ENCODE results near the gene SPTLC2.
"Not testable (repeated sequence)": the region's sequence is repeated elsewhere in the genome, so short reads cannot be mapped to it uniquely, and the experiment has no call there.

Gene SPTLC2

GRCh38 chr14:77547512-77548180 is 68.8 kb downstream of the SPTLC2 start:
- H4K20me1 ChIP-seq (ENCODE audit: insufficient read depth, low read length): no peaks in the 10 kb centered on the region
- H2AFZ ChIP-seq (ENCODE audit: low read depth, low read length): no peak overlapping the region
- peaks cover 7% of the 10 kb centered on the region for H3K36me3 ChIP-seq (replicated peaks; ENCODE audit: low read depth, low read length)
- H3K27ac ChIP-seq (ENCODE audit: low read length): no peak overlapping the region
- 0 out of 2 replicates have a peak, but pooled peaks cover under 1% of the 10 kb centered on the region for H3K4me1 ChIP-seq (ENCODE audit: low read length)
- H3K9ac ChIP-seq (ENCODE audit: low read length): no peak overlapping the region
- no peaks in the 10 kb centered on the region for H3K79me2 ChIP-seq (ENCODE audit: low read length)
- no peaks in the 10 kb centered on the region for H3K27me3 ChIP-seq (ENCODE audit: low read depth, low read length)
- TF ChIP-seq EZH2phosphoT487 (IDR thresholded peaks at IDR 0.05; ENCODE audit: low read depth) (no peak), CTCF (IDR thresholded peaks at IDR 0.05; ENCODE audit: low read depth, low read length) (no peak)
- no peaks in the 10 kb centered on the region for H3K9me3 ChIP-seq (ENCODE audit: insufficient read depth, low read length)
- no peak overlapping the region for H3K4me2 ChIP-seq (ENCODE audit: low read length)
- no peak overlapping the region for H3K4me3 ChIP-seq (ENCODE audit: low read length)

GRCh38 chr14:77545171-77545570 is 71.3 kb downstream of the SPTLC2 start:
- H3K4me1 ChIP-seq (ENCODE audit: low read length): peaks cover 16% of the 10 kb centered on the region
- not testable (repeated sequence) for H3K36me3 ChIP-seq (replicated peaks; ENCODE audit: low read depth, low read length)

GRCh38 chr14:77544571-77544970 is 71.9 kb downstream of the SPTLC2 start:
- no peaks in the 10 kb centered on the region for H3K9me3 ChIP-seq (ENCODE audit: insufficient read depth, low read length)
- peaks cover 7% of the 10 kb centered on the region for H3K36me3 ChIP-seq (replicated peaks; ENCODE audit: low read depth, low read length)
- H3K4me3 ChIP-seq (ENCODE audit: low read length): no peak overlapping the region
- H3K27me3 ChIP-seq (ENCODE audit: low read depth, low read length): no peaks in the 10 kb centered on the region
- H3K27ac ChIP-seq (ENCODE audit: low read length): no peak overlapping the region
- no peak overlapping the region for H3K4me2 ChIP-seq (ENCODE audit: low read length)
- peaks cover 16% of the 10 kb centered on the region for H3K4me1 ChIP-seq (ENCODE audit: low read length)
- no peak overlapping the region for H3K9ac ChIP-seq (ENCODE audit: low read length)
- no peak overlapping the region for H2AFZ ChIP-seq (ENCODE audit: low read depth, low read length)
- H4K20me1 ChIP-seq (ENCODE audit: insufficient read depth, low read length): no peaks in the 10 kb centered on the region
- no peaks in the 10 kb centered on the region for H3K79me2 ChIP-seq (ENCODE audit: low read length)
- TF ChIP-seq CTCF (IDR thresholded peaks at IDR 0.05; ENCODE audit: low read depth, low read length) (no peak), EZH2phosphoT487 (IDR thresholded peaks at IDR 0.05; ENCODE audit: low read depth) (no peak)

More at GRCh38 chr14:77545171-77545570, 71.3 kb downstream of the SPTLC2 start:
- not testable (repeated sequence) for H3K9me3 ChIP-seq (ENCODE audit: insufficient read depth, low read length); H3K27ac ChIP-seq (ENCODE audit: low read length); H3K27me3 ChIP-seq (ENCODE audit: low read depth, low read length); H3K9ac ChIP-seq (ENCODE audit: low read length); H2AFZ ChIP-seq (ENCODE audit: low read depth, low read length); H4K20me1 ChIP-seq (ENCODE audit: insufficient read depth, low read length); H3K4me3 ChIP-seq (ENCODE audit: low read length); H3K4me2 ChIP-seq (ENCODE audit: low read length); H3K79me2 ChIP-seq (ENCODE audit: low read length)

- no peak overlapping the region for H3K27ac ChIP-seq (ENCODE audit: low read length)
- H3K4me1 ChIP-seq (ENCODE audit: low read length): peaks cover 16% of the 10 kb centered on the region
- H2AFZ ChIP-seq (ENCODE audit: low read depth, low read length): no peak overlapping the region
- peaks cover 3% of the 10 kb centered on the region for H3K36me3 ChIP-seq (replicated peaks; ENCODE audit: low read depth, low read length)
- no peaks in the 10 kb centered on the region for H3K79me2 ChIP-seq (ENCODE audit: low read length)
- H3K9ac ChIP-seq (ENCODE audit: low read length): no peak overlapping the region
- H3K4me3 ChIP-seq (ENCODE audit: low read length): no peak overlapping the region
- H3K4me2 ChIP-seq (ENCODE audit: low read length): no peak overlapping the region
- H4K20me1 ChIP-seq (ENCODE audit: insufficient read depth, low read length): no peaks in the 10 kb centered on the region
- H3K27me3 ChIP-seq (ENCODE audit: low read depth, low read length): no peaks in the 10 kb centered on the region
- TF ChIP-seq EZH2phosphoT487 (IDR thresholded peaks at IDR 0.05; ENCODE audit: low read depth): no peak
- TF ChIP-seq CTCF (IDR thresholded peaks at IDR 0.05; ENCODE audit: low read depth, low read length): no peak
- H3K9me3 ChIP-seq (ENCODE audit: insufficient read depth, low read length): no peaks in the 10 kb centered on the region
Observed at GRCh38 chr14:77543637-77544334, 72.7 kb downstream of the SPTLC2 start.

All from OCI-LY3 (cell line).